GM12878 (cell line): ENCODE results near the gene SLC22A12. TPM values are rescaled to one million over a fixed set of nuclear protein-coding genes. Genes with fewer than 3 reads are reported as not detected.

Experiments used
- ATAC-seq: fragments of 200-7000 bp; cut with Tn5 transposase; 3 replicates; pipeline ENCODE4 v1.9.1; 2020; ENCODE audit warnings: mild to moderate bottlenecking, moderate library complexity
- BruUV-seq: library from RNA; stranded (reverse); fragments of 400-500 nt; replicated peaks from 2 replicates; lab custom pipeline; 2021; lab: Mats Ljungman, UMichigan
- CTCF ChIA-PET: fragments of 300-600 bp; sonication (Branson Sonifier 250); formaldehyde crosslinking; extraction: SDS; loops from one replicate; lab custom pipeline; 2021; ENCODE audit warnings: inconsistent platforms; lab: Yijun Ruan, JAX
- POLR2A ChIA-PET: fragments of 350-600 bp; formaldehyde crosslinking; extraction: SDS; loops from one replicate; lab custom pipeline; 2021; ENCODE audit warnings: inconsistent platforms; lab: Charles Lee
- RAD21 ChIA-PET: fragments of 300-600 bp; sonication (Branson Sonifier 250); formaldehyde crosslinking; loops from one replicate; lab custom pipeline; 2023; ENCODE audit warnings: antibody characterized with exemption; ENCODE audit not compliant: unreplicated experiment; lab: Charles Lee
- SMC1A ChIA-PET: fragments of 300-600 bp; sonication (Branson Sonifier 250); formaldehyde crosslinking; loops from one replicate; lab custom pipeline; 2023; ENCODE audit not compliant: unreplicated experiment, uncharacterized antibody; lab: Charles Lee
- DNase-seq: peaks from one replicate; pipeline ENCODE4 v3.0.0-alpha.2; 2011; ENCODE audit warnings: low read depth, low spot score
- FAIRE-seq: peaks from 3 replicates; lab custom pipeline; 2011; peaks lifted over from hg19 to GRCh38; lab: Jason Lieb, UNC
- H2AFZ ChIP-seq: 2 replicates; pipeline ENCODE4 v1.6.0; 2011; ENCODE audit warnings: low read depth, low read length, control low read depth; ENCODE audit not compliant: control insufficient read depth
- H3K27ac ChIP-seq: 2 replicates; pipeline ENCODE4 v1.5.1; 2011; ENCODE audit warnings: control low read depth; ENCODE audit not compliant: control insufficient read depth, insufficient read depth
- H3K27me3 ChIP-seq, 2 experiments: replicated peaks in 1 of 2; 2 replicates each; pipeline versions ENCODE4 v1.6.0 to v1.6.1; 2011; ENCODE audit warnings: low read length in 1 of 2; ENCODE audit not compliant: control insufficient read depth in 2 of 2, insufficient read depth in 2 of 2
- H3K36me3 ChIP-seq, 2 experiments: 2 replicates each; pipeline ENCODE4 v1.5.1; 2011; ENCODE audit warnings: low read length in 1 of 2; ENCODE audit not compliant: control insufficient read depth in 2 of 2, insufficient read depth in 2 of 2
- H3K4me1 ChIP-seq: 2 replicates; pipeline ENCODE4 v1.6.1; 2011; ENCODE audit warnings: mild to moderate bottlenecking, low read length, moderate library complexity, mixed read lengths; ENCODE audit not compliant: control insufficient read depth, insufficient read depth
- H3K4me2 ChIP-seq: 2 replicates; pipeline ENCODE4 v1.6.0; 2011; ENCODE audit warnings: control low read depth; ENCODE audit not compliant: control insufficient read depth, insufficient read depth
- H3K4me3 ChIP-seq: fragments of 200-600 bp; sonication (generic); 2 replicates; pipeline ENCODE4 v1.5.1; 2016
- H3K79me2 ChIP-seq: 2 replicates; pipeline ENCODE4 v1.6.0; 2011; ENCODE audit warnings: low read length; ENCODE audit not compliant: control insufficient read depth, insufficient read depth
- H3K9ac ChIP-seq: 2 replicates; pipeline ENCODE4 v1.8.0; 2011; ENCODE audit warnings: low read length, control low read depth, mixed read lengths; ENCODE audit not compliant: control insufficient read depth, insufficient read depth
- H3K9me3 ChIP-seq: replicated peaks from 3 replicates; pipeline ENCODE4 v1.5.1; 2011; ENCODE audit warnings: mild to moderate bottlenecking, low read length; ENCODE audit not compliant: control insufficient read depth, insufficient read depth
- H4K20me1 ChIP-seq: 2 replicates; pipeline ENCODE4 v1.6.0; 2011; ENCODE audit not compliant: control insufficient read depth, insufficient read depth
- BCL11A ChIP-seq: IDR thresholded peaks from 2 replicates; pipeline ENCODE4 v1.6.1; 2011; ENCODE audit warnings: low read depth, low read length
- CBX3 ChIP-seq: fragments of 200-600 bp; sonication (generic); IDR thresholded peaks from 2 replicates; pipeline ENCODE4 v1.6.1; 2016; ENCODE audit warnings: low read depth, borderline replicate concordance
- ETV6 ChIP-seq, 2 experiments: fragments of 450-650 bp in 1 of 2; IDR thresholded peaks in 1 of 2; conservative IDR thresholded peaks in 1 of 2; 2 replicates each; pipeline ENCODE4 v1.6.1; 2014; ENCODE audit warnings: antibody characterized with exemption in 1 of 2, borderline replicate concordance in 1 of 2, low read depth in 1 of 2, mild to moderate bottlenecking in 1 of 2, moderate library complexity in 1 of 2
- MEF2A ChIP-seq: IDR thresholded peaks from 2 replicates; pipeline ENCODE4 v1.6.1; 2011; ENCODE audit warnings: low read depth, mild to moderate bottlenecking, low read length, moderate library complexity; ENCODE audit not compliant: insufficient read depth
- NBN ChIP-seq: fragments of 450-650 bp; IDR thresholded peaks from 2 replicates; pipeline ENCODE4 v1.6.1; 2016
- PML ChIP-seq: IDR thresholded peaks from 2 replicates; pipeline ENCODE4 v1.6.1; 2012; ENCODE audit warnings: low read length, inconsistent platforms
- POU2F2 ChIP-seq: IDR thresholded peaks from 3 replicates; pipeline ENCODE4 v1.6.1; 2011; ENCODE audit warnings: low read depth, mild to moderate bottlenecking, low read length, borderline replicate concordance
- REST ChIP-seq: IDR thresholded peaks from 2 replicates; pipeline ENCODE4 v1.6.1; 2012; ENCODE audit warnings: mild to moderate bottlenecking, low read depth, low read length
- WGBS: methylation state at CpG from one replicate; pipeline ENCODE4 v1.1.6; 2016; ENCODE audit warnings: low lambda C conversion rate; ENCODE audit not compliant: insufficient replicate concordance, insufficient coverage; ENCODE audit errors: missing lambda C conversion rate; 5-methylcytosine and 5-hydroxymethylcytosine counted together
- in situ Hi-C: fragments of 300-500 bp; cut with MboI; formaldehyde crosslinking; loops from 9 replicates; pipeline ENCODE4 v1.14.3; 2018; ENCODE audit warnings: mixed read lengths
- intact Hi-C: fragments of 100-400 bp; cut with micrococcal nuclease; formaldehyde crosslinking; loops from one replicate; pipeline ENCODE4 v1.14.2; 2022; ENCODE audit not compliant: unreplicated experiment
- polyA plus RNA-seq, 11 experiments: library from polyadenylated mRNA; depleted of rRNA in 4 of 11; unstranded in 6 of 11; stranded (reverse) in 5 of 11; fragments of >200 nt; fragmentation: Nextera tagmentation in 4 of 11; fragmentation: Illumina TruSeq in 1 of 11; extraction: Ambion mirVana in 4 of 11; extraction: Trizol in 1 of 11; gene quantifications; 1 replicate in 1 of 11; 2 replicates in 10 of 11; pipeline versions ENCODE4 v1.2.1 to v1.2.3, GENCODE V29; 2011 to 2016; ENCODE audit warnings: inconsistent platforms in 2 of 11, missing spikeins in 2 of 11, low read depth in 1 of 11
- total RNA-seq, 4 experiments: library from RNA; depleted of rRNA in 3 of 4; stranded (reverse); fragments of >200 nt in 3 of 4; fragmentation: Illumina TruSeq in 1 of 4; extraction: Trizol in 1 of 4; gene quantifications; 2 replicates each; pipeline versions ENCODE4 v1.2.1 to v1.2.3, GENCODE V29; 2013 to 2021

SLC22A12 gene
- total and polyA plus RNA-seq, 10 of the 15 experiments (the other 5 are each of a cell fraction or from before 2014, with no cell fraction given), result not detected

GRCh38 chr11:64628596-64628995 lies 37.6 kb downstream of the SLC22A12 start:
- no peaks in the 10 kb centered on the region for H4K20me1 ChIP-seq
- in situ Hi-C loops (no loop called here), intact Hi-C loops (no loop called here)
- WGBS, result 20% methylated on average over 2 of the region's 2 CpGs
- peaks cover 10% of the 10 kb centered on the region for H3K4me1 ChIP-seq
- no peaks in the 10 kb centered on the region for H3K27me3 ChIP-seq
- H3K9me3 ChIP-seq, result no peaks in the 10 kb centered on the region
- TF ChIP-seq MEF2A (no peak), POU2F2 (no peak), CBX3 (no peak), NBN (no peak), ETV6 (conservative IDR thresholded peaks at IDR 0.05 in 1 of 2, IDR thresholded peaks at IDR 0.05 in 1 of 2; ENCODE audit: borderline replicate concordance in 1 of 2, low read depth in 1 of 2) (no peak), REST (no peak), PML (no peak), BCL11A (no peak)
- H3K27ac ChIP-seq, result no peak overlapping the region
- RAD21 ChIA-PET, result no interaction called here
- SMC1A ChIA-PET, result no interaction called here
- H3K4me2 ChIP-seq, result no peak overlapping the region
- no peak overlapping the region for H3K9ac ChIP-seq
- H3K36me3 ChIP-seq, result no peaks in the 10 kb centered on the region
- BruUV-seq, result no TSS peak
- no peak overlapping the region for H2AFZ ChIP-seq
- no peaks in the 10 kb centered on the region for H3K79me2 ChIP-seq
- FAIRE-seq, result no peak
- no peak for ATAC-seq
- H3K4me3 ChIP-seq, result no peak overlapping the region
- CTCF ChIA-PET, result no interaction called here
- no peak for DNase-seq
- POLR2A ChIA-PET, result no interaction called here
